Spleen (tissue), 11 donors: Measurements from ENCODE around the gene NDUFS2. TPM values are rescaled to one million over a fixed set of nuclear protein-coding genes. Genes with fewer than 3 reads are reported as not detected.

Experiments used
- DNase-seq: peaks from one replicate; pipeline ENCODE4 v3.0.0-alpha.2; 2020
- H3K27ac ChIP-seq, 8 donors: fragments of 200-600 bp; sonication (generic) in 7 of 8; 1 replicate in 4 of 8; 2 replicates in 4 of 8; pipeline versions ENCODE4 v1.5.0 to v1.8.0; 2016 to 2021; ENCODE audit warnings: inconsistent platforms in 4 of 8, mild to moderate bottlenecking in 4 of 8, moderate library complexity in 1 of 8
- H3K27me3 ChIP-seq, 7 donors: fragments of 200-600 bp; sonication (generic) in 6 of 7; replicated peaks in 1 of 7; 1 replicate in 4 of 7; 2 replicates in 3 of 7; pipeline versions ENCODE4 v1.5.0 to v1.8.0; 2016 to 2021; ENCODE audit warnings: inconsistent platforms in 3 of 7, mild to moderate bottlenecking in 1 of 7
- H3K36me3 ChIP-seq, 6 donors: fragments of 200-600 bp; sonication (generic) in 5 of 6; 1 replicate in 4 of 6; 2 replicates in 2 of 6; pipeline versions ENCODE4 v1.5.0 to v1.8.0; 2016 to 2021; ENCODE audit warnings: inconsistent platforms in 2 of 6
- H3K4me1 ChIP-seq, 6 donors: fragments of 200-600 bp; sonication (generic) in 5 of 6; 1 replicate in 3 of 6; 2 replicates in 3 of 6; pipeline versions ENCODE4 v1.5.0 to v1.8.0; 2016 to 2021; ENCODE audit warnings: inconsistent platforms in 3 of 6
- H3K4me3 ChIP-seq, 8 donors: fragments of 200-600 bp; sonication (generic) in 7 of 8; 1 replicate in 4 of 8; 2 replicates in 4 of 8; pipeline versions ENCODE4 v1.5.0 to v1.8.0; 2016 to 2021; ENCODE audit warnings: inconsistent platforms in 4 of 8, mild to moderate bottlenecking in 4 of 8, moderate library complexity in 2 of 8
- H3K9me3 ChIP-seq, 8 donors: fragments of 200-600 bp; sonication (generic) in 7 of 8; 1 replicate in 4 of 8; 2 replicates in 4 of 8; pipeline versions ENCODE4 v1.5.0 to v1.8.0; 2016 to 2021; ENCODE audit warnings: inconsistent platforms in 4 of 8
- POLR2A ChIP-seq, 3 donors: fragments of 450-650 bp; IDR thresholded peaks; one replicate each; pipeline ENCODE4 v1.5.1; 2017; ENCODE audit warnings: antibody characterized with exemption in 3 of 3, mild to moderate bottlenecking in 1 of 3
- POLR2AphosphoS5 ChIP-seq, 3 donors: sonication (generic); formaldehyde crosslinking; IDR thresholded peaks; one replicate each; pipeline ENCODE4 v1.5.1; 2017; ENCODE audit warnings: antibody characterized with exemption in 3 of 3
- WGBS, 5 donors: extraction: QIAGEN DNeasy Blood & Tissue Kit in 3 of 5; methylation state at CpG; one replicate each; pipeline versions ENCODE4 v1.1.5 to v1.1.7; 2013 to 2018; 5-methylcytosine and 5-hydroxymethylcytosine counted together
- intact Hi-C: fragments of 100-400 bp; cut with DNase I; formaldehyde crosslinking; loops from one replicate; pipeline ENCODE4 v1.15.0; 2023; ENCODE audit warnings: low total_unique reads
- polyA plus RNA-seq, 3 donors: library from polyadenylated mRNA; stranded (reverse); fragments of 200-250 nt; gene quantifications; one replicate each; pipeline ENCODE4 v1.2.1, GENCODE V29; 2013
- total RNA-seq, 7 donors: library from RNA; depleted of rRNA in 3 of 7; stranded (reverse); fragments of >200 nt in 3 of 7; fragmentation: NEBNext Ultra II Directional in 4 of 7; extraction: Animal tissue kit (Norgen Biotek cat#: 25700) in 4 of 7; gene quantifications; one replicate each; pipeline versions ENCODE4 v1.1.0 to v1.2.1, GENCODE V29; 2016 to 2021
- TF ChIP-seq, protein P1 (sequence below), 11 experiments: fragments of 200-600 bp in 7 of 11; fragments of 450-650 bp in 4 of 11; sonication (generic) in 4 of 11; IDR thresholded peaks in 8 of 11; conservative IDR thresholded peaks in 3 of 11; 1 replicate in 7 of 11; 2 replicates in 4 of 11; pipeline versions ENCODE4 v1.4.0 to v1.8.0; 2016 to 2021; ENCODE audit warnings: antibody characterized with exemption in 11 of 11, inconsistent platforms in 4 of 11, mild to moderate bottlenecking in 1 of 11
- donor health status: healthy with polysubstance abuse.
- donor health status: DM: no; HTN: no; CAD: no; lungs with moderate emphysema.
- donor health status: DM: no; HTN: no; CAD: no.
- donor health status: Bipolar disorder and iron deficiency.
- donor health status: healthy.
- donor health status: DM: no; HTN: no; CAD: no.
- donor health status: DM: yes; HTN: yes; CAD: no.

NDUFS2 gene
- total and polyA plus RNA-seq, 10 donors: 27.0 to 110 (median 83.6) TPM

GRCh38 chr1:161198194-161198896, 3.8 kb upstream of the NDUFS2 start:
- intact Hi-C loops: no loop called here
- peaks cover 0 to 2% (median 0%) of the 10 kb centered on the region in 6 donors for H3K36me3 ChIP-seq
- WGBS, 5 donors: 25 to 68% (median 57%) methylated on average over 1 to 20 of the region's 20 CpGs
- peaks cover 55 to 97% (median 88%) of the 10 kb centered on the region in 6 donors for H3K4me1 ChIP-seq
- DNase-seq: peak; percentile 77
- peak overlapping the region; percentile 5 to 62 (median 22) for H3K4me3 ChIP-seq
- peak overlapping the region; percentile 21 to 97 (median 94) for H3K27ac ChIP-seq
- H3K9me3 ChIP-seq: no peaks in the 10 kb centered on the region
- H3K27me3 ChIP-seq: no peaks in the 10 kb centered on the region
- TF ChIP-seq, protein P1, sequence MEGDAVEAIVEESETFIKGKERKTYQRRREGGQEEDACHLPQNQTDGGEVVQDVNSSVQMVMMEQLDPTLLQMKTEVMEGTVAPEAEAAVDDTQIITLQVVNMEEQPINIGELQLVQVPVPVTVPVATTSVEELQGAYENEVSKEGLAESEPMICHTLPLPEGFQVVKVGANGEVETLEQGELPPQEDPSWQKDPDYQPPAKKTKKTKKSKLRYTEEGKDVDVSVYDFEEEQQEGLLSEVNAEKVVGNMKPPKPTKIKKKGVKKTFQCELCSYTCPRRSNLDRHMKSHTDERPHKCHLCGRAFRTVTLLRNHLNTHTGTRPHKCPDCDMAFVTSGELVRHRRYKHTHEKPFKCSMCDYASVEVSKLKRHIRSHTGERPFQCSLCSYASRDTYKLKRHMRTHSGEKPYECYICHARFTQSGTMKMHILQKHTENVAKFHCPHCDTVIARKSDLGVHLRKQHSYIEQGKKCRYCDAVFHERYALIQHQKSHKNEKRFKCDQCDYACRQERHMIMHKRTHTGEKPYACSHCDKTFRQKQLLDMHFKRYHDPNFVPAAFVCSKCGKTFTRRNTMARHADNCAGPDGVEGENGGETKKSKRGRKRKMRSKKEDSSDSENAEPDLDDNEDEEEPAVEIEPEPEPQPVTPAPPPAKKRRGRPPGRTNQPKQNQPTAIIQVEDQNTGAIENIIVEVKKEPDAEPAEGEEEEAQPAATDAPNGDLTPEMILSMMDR (IDR thresholded peaks at IDR 0.05 in 8 of 11, conservative IDR thresholded peaks at IDR 0.05 in 3 of 11): no peak
- peak in 1 of 3 donors; percentile 51 for TF ChIP-seq POLR2AphosphoS5 (IDR thresholded peaks at IDR 0.05)

GRCh38 chr1:161198897-161199431, 3.2 kb upstream of the NDUFS2 start, which contains the start of gene ADAMTS4:
Gene ADAMTS4, minus strand, starts transcription at chr1:161199054. Its CDS starts 427 bp downstream, at chr1:161198627.
- intact Hi-C loops: no loop called here
- Histone ChIP-seq H3K4me3 (peak within 1 kb of the TSS; percentile 5 to 62 (median 22)), H3K9me3 (no peaks in the 10 kb centered on the region), H3K36me3 (peaks cover 0 to 8% (median 2%) of the 10 kb centered on the region in 6 donors), H3K4me1 (peaks cover 57 to 97% (median 88%) of the 10 kb centered on the region in 6 donors), H3K27ac (peak within 1 kb of the TSS; percentile 48 to 97 (median 94)), H3K27me3 (no peaks in the 10 kb centered on the region)
- TF ChIP-seq POLR2A (IDR thresholded peaks at IDR 0.05): no peak
- TF ChIP-seq POLR2AphosphoS5 (IDR thresholded peaks at IDR 0.05): peak in 2 of 3 donors; percentile 45 to 87
- TF ChIP-seq, protein P1 (IDR thresholded peaks at IDR 0.05 in 8 of 11, conservative IDR thresholded peaks at IDR 0.05 in 3 of 11): no peak
- WGBS, 5 donors: 61 to 91% (median 70%) methylated on average over 11 of the region's 11 CpGs
- peak; percentile 47 for DNase-seq

DNA sequence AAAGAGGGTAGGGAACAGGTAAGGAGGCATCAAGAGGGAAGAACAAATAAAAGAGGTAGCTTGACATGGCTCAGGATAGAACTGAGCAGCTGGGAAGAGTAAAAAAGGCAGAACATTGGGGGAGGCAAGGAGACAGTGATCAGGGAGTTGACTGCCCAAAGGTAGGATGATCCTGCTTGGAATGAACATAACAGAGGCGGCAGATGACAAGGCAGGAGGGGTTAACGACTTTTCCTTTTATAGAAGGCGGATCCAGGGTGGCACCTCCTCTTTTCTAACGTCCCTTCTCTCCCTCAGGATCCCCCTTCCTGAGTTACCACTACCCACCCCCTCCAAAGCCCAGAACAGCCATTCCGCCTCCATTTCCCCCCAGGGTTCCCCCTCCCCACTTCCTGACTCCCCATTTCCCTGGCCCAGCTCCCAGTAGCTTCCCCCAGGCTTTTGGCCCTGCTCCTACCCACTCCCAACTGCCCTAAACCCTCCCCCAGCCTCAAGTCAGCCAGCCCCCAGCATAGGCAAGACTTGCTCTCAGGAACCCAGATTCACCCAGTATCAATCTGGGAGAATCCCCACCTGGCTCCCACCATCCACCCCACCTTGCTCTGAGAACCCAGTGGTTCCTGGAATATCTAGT, 2.5 kb upstream of the NDUFS2 start:
- 51 to 69% (median 61%) methylated on average over 5 of the region's 5 CpGs for WGBS, 5 donors
- intact Hi-C loops: no loop called here
- TF ChIP-seq, protein P1 (IDR thresholded peaks at IDR 0.05 in 8 of 11, conservative IDR thresholded peaks at IDR 0.05 in 3 of 11): no peak
- no peak for TF ChIP-seq POLR2AphosphoS5 (IDR thresholded peaks at IDR 0.05)
- no peak for TF ChIP-seq POLR2A (IDR thresholded peaks at IDR 0.05)
- H3K9me3 ChIP-seq: no peaks in the 10 kb centered on the region
- H3K27me3 ChIP-seq: no peaks in the 10 kb centered on the region
- no peak overlapping the region for H3K4me3 ChIP-seq
- DNase-seq: peak; percentile 53
- H3K27ac ChIP-seq: peak overlapping the region; percentile 48 to 97 (median 94)
- peaks cover 0 to 15% (median 2%) of the 10 kb centered on the region in 6 donors for H3K36me3 ChIP-seq
- peaks cover 51 to 97% (median 88%) of the 10 kb centered on the region in 6 donors for H3K4me1 ChIP-seq
